Measurements from ENCODE around the gene CCL2. TPM values are rescaled to one million over a fixed set of nuclear protein-coding genes. Genes with fewer than 3 reads are reported as not detected.

The CCL2 gene
- total RNA-seq, 1 donor from 2014 or later = 1.4 TPM

- no peak for TF ChIP-seq CTCF (IDR thresholded peaks at IDR 0.05; ENCODE audit: unreplicated experiment)
- no peak for DNase-seq (ENCODE audit: low spot score)
- Mint-ChIP-seq H3K27ac (ENCODE audit: unreplicated experiment) (peak overlapping the region; percentile 17), H3K27me3 (ENCODE audit: unreplicated experiment) (no peaks in the 10 kb centered on the region), H3K4me1 (ENCODE audit: unreplicated experiment) (peaks cover 22% of the 10 kb centered on the region), H3K36me3 (ENCODE audit: low read depth, unreplicated experiment) (no peaks in the 10 kb centered on the region), H3K4me3 (ENCODE audit: unreplicated experiment) (no peak overlapping the region), H3K9me3 (ENCODE audit: unreplicated experiment) (no peaks in the 10 kb centered on the region)
Observed at GRCh38 chr17:34299956-34300577, 45.0 kb downstream of the CCL2 start.

DNA sequence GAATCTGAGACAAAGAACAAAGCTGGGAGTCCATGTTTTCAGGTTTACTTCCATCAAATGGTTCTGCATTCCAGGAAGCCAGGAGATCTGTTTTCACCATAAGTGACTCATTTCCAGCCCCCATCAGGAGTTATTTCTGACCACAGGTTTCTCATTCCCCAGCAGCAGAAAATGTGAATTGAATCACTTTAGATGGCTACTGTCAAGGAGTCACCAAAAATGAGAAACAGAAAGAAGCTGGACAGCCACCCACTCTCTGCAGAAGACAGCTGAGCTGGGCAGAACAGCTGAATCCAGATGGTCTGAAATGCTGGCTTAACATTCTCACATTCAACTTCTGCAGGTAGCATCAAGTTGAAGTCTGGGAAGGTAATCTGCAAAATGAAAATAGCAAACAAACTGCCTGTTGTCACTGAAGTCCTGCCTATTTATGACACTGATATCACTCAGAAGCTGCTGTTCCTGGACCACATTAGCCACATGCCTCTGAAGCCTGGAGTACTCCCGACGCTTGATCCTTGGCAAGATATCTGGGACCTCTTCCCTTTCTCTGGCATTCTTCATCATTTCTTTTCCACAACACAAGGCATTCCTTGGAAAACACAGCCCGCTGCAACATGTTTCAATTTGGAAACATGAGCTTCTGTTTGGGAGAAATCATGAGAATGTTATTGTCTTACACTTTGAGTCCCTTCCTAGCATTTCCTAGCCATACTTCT is 45.7 kb downstream of the CCL2 start:
- H3K27ac Mint-ChIP-seq (ENCODE audit: unreplicated experiment) = peak overlapping the region; percentile 17

DNA sequence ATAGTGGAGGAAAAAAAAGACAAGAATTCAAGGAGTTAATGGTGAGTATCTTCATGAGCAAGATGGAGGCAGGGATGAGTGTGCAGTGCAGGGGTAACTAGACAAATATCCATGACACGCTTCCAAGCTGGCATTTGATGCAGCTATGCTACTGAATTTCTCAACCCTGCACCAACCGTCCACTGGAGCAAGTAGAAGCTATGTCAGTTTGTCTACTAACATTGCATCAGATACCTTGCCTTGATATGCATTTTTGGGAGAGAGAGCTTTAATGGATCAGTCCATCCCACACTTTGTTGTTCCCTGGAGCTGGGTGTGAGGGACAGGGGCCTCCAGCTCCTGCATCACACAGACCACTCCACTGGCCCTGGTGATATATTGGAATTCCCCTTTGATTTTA is 46.9 kb downstream of the CCL2 start:
- no peak overlapping the region for H3K27ac Mint-ChIP-seq (ENCODE audit: unreplicated experiment)
- H3K27me3 Mint-ChIP-seq (ENCODE audit: unreplicated experiment) = no peaks in the 10 kb centered on the region
- no peak for DNase-seq (ENCODE audit: low spot score)
- H3K4me1 Mint-ChIP-seq (ENCODE audit: unreplicated experiment) = peaks cover 22% of the 10 kb centered on the region
- no peak overlapping the region for H3K4me3 Mint-ChIP-seq (ENCODE audit: unreplicated experiment)
- TF ChIP-seq CTCF (IDR thresholded peaks at IDR 0.05; ENCODE audit: unreplicated experiment) = no peak
- no peaks in the 10 kb centered on the region for H3K9me3 Mint-ChIP-seq (ENCODE audit: unreplicated experiment)
- H3K36me3 Mint-ChIP-seq (ENCODE audit: low read depth, unreplicated experiment) = no peaks in the 10 kb centered on the region

More for the DNA sequence above, 45.7 kb downstream of the CCL2 start:
- Mint-ChIP-seq H3K36me3 (ENCODE audit: low read depth, unreplicated experiment) (no peaks in the 10 kb centered on the region), H3K4me3 (ENCODE audit: unreplicated experiment) (no peak overlapping the region), H3K4me1 (ENCODE audit: unreplicated experiment) (peaks cover 22% of the 10 kb centered on the region), H3K9me3 (ENCODE audit: unreplicated experiment) (no peaks in the 10 kb centered on the region), H3K27me3 (ENCODE audit: unreplicated experiment) (no peaks in the 10 kb centered on the region)
- no peak for TF ChIP-seq CTCF (IDR thresholded peaks at IDR 0.05; ENCODE audit: unreplicated experiment)
- DNase-seq (ENCODE audit: low spot score) = no peak

DNA sequence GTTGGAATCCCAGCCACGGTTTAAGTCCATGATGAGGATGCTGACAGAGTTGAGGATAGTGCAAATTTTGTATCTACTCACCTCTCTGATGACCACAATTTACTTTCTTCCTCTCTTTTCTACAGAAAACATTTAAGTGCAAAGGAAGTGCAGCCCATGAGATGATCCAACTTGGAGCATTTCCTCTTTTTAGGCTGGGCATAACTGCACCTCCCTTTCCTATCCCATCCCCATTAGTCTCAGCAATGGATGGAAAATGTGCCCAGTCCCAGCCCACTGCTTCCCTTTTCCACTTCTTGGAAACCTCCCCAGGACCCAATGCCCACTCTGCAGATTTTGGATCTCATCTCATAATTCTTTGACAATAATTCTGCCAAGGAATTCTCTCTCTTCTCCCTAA is 47.6 kb downstream of the CCL2 start:
- Mint-ChIP-seq H3K36me3 (ENCODE audit: low read depth, unreplicated experiment) (no peaks in the 10 kb centered on the region), H3K27me3 (ENCODE audit: unreplicated experiment) (no peaks in the 10 kb centered on the region), H3K27ac (ENCODE audit: unreplicated experiment) (no peak overlapping the region), H3K4me3 (ENCODE audit: unreplicated experiment) (no peak overlapping the region), H3K4me1 (ENCODE audit: unreplicated experiment) (peaks cover 22% of the 10 kb centered on the region), H3K9me3 (ENCODE audit: unreplicated experiment) (no peaks in the 10 kb centered on the region)
- no peak for TF ChIP-seq CTCF (IDR thresholded peaks at IDR 0.05; ENCODE audit: unreplicated experiment)
- DNase-seq (ENCODE audit: low spot score) = no peak

DNA sequence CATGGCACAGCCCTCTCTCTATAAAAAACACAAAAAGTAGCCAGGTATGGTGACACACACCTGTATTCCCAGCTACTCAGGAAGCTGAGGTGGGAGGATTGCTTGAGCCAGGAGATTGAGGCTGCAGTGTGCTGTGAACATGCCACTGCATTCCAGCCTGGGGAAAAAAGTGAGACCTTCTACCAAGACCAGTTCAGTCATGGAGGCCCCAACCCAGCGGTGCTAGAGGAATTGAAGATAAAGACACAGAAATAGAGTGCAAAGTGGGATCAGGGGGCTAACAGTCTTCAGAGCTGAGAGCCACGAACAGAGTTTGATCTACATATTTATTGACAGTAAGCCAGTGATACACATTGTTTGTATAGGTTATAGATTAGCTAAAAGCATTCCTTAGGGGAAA is 48.5 kb downstream of the CCL2 start:
- TF ChIP-seq CTCF (IDR thresholded peaks at IDR 0.05; ENCODE audit: unreplicated experiment) = no peak
- Mint-ChIP-seq H3K27ac (ENCODE audit: unreplicated experiment) (no peak overlapping the region), H3K9me3 (ENCODE audit: unreplicated experiment) (no peaks in the 10 kb centered on the region), H3K4me3 (ENCODE audit: unreplicated experiment) (no peak overlapping the region), H3K4me1 (ENCODE audit: unreplicated experiment) (peaks cover 17% of the 10 kb centered on the region), H3K27me3 (ENCODE audit: unreplicated experiment) (no peaks in the 10 kb centered on the region), H3K36me3 (ENCODE audit: low read depth, unreplicated experiment) (no peaks in the 10 kb centered on the region)
- DNase-seq (ENCODE audit: low spot score) = no peak

All from endothelial cell (in vitro differentiated cells).